OCI-LY3 (cell line): ENCODE measurements around the gene OTOGL.

Experiments used
- H2AFZ ChIP-seq: fragments of 200-600, 300-600 bp; shearing (Covaris generic); 2 replicates; pipeline ENCODE4 v1.6.0; 2014; ENCODE audit warnings: antibody characterized with exemption, low read depth, low read length
- H3K27ac ChIP-seq: fragments of 200-600, 300-600 bp; sonication (generic); 2 replicates; pipeline ENCODE4 v1.5.1; 2014; ENCODE audit warnings: mild to moderate bottlenecking, low read length, moderate library complexity, mixed read lengths
- H3K27me3 ChIP-seq: fragments of 200-600, 300-600 bp; sonication (generic); 2 replicates; pipeline ENCODE4 v1.6.1; 2014; ENCODE audit warnings: low read depth, low read length, mixed read lengths
- H3K36me3 ChIP-seq: fragments of 200-600, 300-600 bp; sonication (generic); replicated peaks from 2 replicates; pipeline ENCODE3; 2014; ENCODE audit warnings: low read depth, low read length, mixed read lengths
- H3K4me1 ChIP-seq: fragments of 300-600, 200-600 bp; sonication (generic); 2 replicates; pipeline ENCODE4 v1.6.1; 2014; ENCODE audit warnings: low read length, mixed read lengths
- H3K4me2 ChIP-seq: fragments of 200-600, 300-600 bp; sonication (generic); 2 replicates; pipeline ENCODE4 v1.6.1; 2014; ENCODE audit warnings: low read length, mixed read lengths
- H3K4me3 ChIP-seq: fragments of 300-600, 200-600 bp; sonication (generic); 2 replicates; pipeline ENCODE4 v1.5.1; 2014; ENCODE audit warnings: antibody characterized with exemption, mild to moderate bottlenecking, low read length, moderate library complexity
- H3K79me2 ChIP-seq: fragments of 300-600, 200-600 bp; shearing (Covaris generic); 2 replicates; pipeline ENCODE4 v1.6.1; 2014; ENCODE audit warnings: mild to moderate bottlenecking, low read length, mixed read lengths
- H3K9ac ChIP-seq: fragments of 300-600, 200-600 bp; shearing (Covaris generic); 2 replicates; pipeline ENCODE4 v1.6.0; 2014; ENCODE audit warnings: mild to moderate bottlenecking, low read length, moderate library complexity
- H3K9me3 ChIP-seq: fragments of 200-600, 300-600 bp; shearing (Covaris generic); 2 replicates; pipeline ENCODE4 v1.6.1; 2014; ENCODE audit warnings: low read length, mixed read lengths; ENCODE audit not compliant: insufficient read depth
- H4K20me1 ChIP-seq: fragments of 200-600, 300-600 bp; sonication (generic); 2 replicates; pipeline ENCODE4 v1.6.1; 2016; ENCODE audit warnings: low read length, mixed read lengths; ENCODE audit not compliant: insufficient read depth
- CTCF ChIP-seq: fragments of 200-600, 300-600 bp; sonication (generic); IDR thresholded peaks from 2 replicates; pipeline ENCODE4 v1.5.1; 2014; ENCODE audit warnings: antibody characterized with exemption, low read length, low read depth
- EZH2phosphoT487 ChIP-seq: fragments of 200-600 bp; shearing (Covaris generic); IDR thresholded peaks from 2 replicates; pipeline ENCODE4 v1.6.1; 2018; ENCODE audit warnings: antibody characterized with exemption, mixed run types, low read depth

The OTOGL gene

GRCh38 chr12:80188576-80188975, 89.2 kb downstream of the OTOGL start:
- Histone ChIP-seq H3K4me3 (no peak overlapping the region), H3K27ac (no peak overlapping the region), H3K79me2 (no peaks in the 10 kb centered on the region), H3K4me2 (no peak overlapping the region), H4K20me1 (no peaks in the 10 kb centered on the region), H3K9ac (no peak overlapping the region), H3K27me3 (0 out of 2 replicates have a peak, but pooled peaks cover 4% of the 10 kb centered on the region), H3K9me3 (no peaks in the 10 kb centered on the region), H3K4me1 (no peaks in the 10 kb centered on the region), H3K36me3 (no peaks in the 10 kb centered on the region), H2AFZ (no peak overlapping the region)
- TF ChIP-seq EZH2phosphoT487: no peak
- TF ChIP-seq CTCF: no peak

- Histone ChIP-seq H3K36me3 (no peaks in the 10 kb centered on the region), H3K27ac (no peak overlapping the region), H2AFZ (no peak overlapping the region), H3K9ac (no peak overlapping the region), H3K4me1 (no peaks in the 10 kb centered on the region), H4K20me1 (no peaks in the 10 kb centered on the region), H3K9me3 (no peaks in the 10 kb centered on the region), H3K27me3 (0 out of 2 replicates have a peak, but pooled peaks cover 2% of the 10 kb centered on the region), H3K4me3 (no peak overlapping the region), H3K4me2 (no peak overlapping the region), H3K79me2 (no peaks in the 10 kb centered on the region)
- no peak for TF ChIP-seq EZH2phosphoT487
- TF ChIP-seq CTCF: no peak
Observed at GRCh38 chr12:80189241-80189640, 89.9 kb downstream of the OTOGL start.

GRCh38 chr12:80190001-80190400, 90.7 kb downstream of the OTOGL start:
- Histone ChIP-seq H3K27me3 (0 out of 2 replicates have a peak, but pooled peaks cover 2% of the 10 kb centered on the region), H3K27ac (no peak overlapping the region), H3K9ac (no peak overlapping the region), H3K36me3 (no peaks in the 10 kb centered on the region), H3K4me3 (no peak overlapping the region), H3K4me1 (no peaks in the 10 kb centered on the region), H2AFZ (no peak overlapping the region), H4K20me1 (no peaks in the 10 kb centered on the region), H3K4me2 (no peak overlapping the region), H3K9me3 (no peaks in the 10 kb centered on the region), H3K79me2 (no peaks in the 10 kb centered on the region)
- TF ChIP-seq EZH2phosphoT487 (no peak), CTCF (no peak)

- no peak overlapping the region for H3K4me3 ChIP-seq
- H3K27me3 ChIP-seq: 0 out of 2 replicates have a peak, but pooled peaks cover 2% of the 10 kb centered on the region
- no peak overlapping the region for H2AFZ ChIP-seq
- no peak for TF ChIP-seq EZH2phosphoT487
- no peak for TF ChIP-seq CTCF
- H4K20me1 ChIP-seq: no peaks in the 10 kb centered on the region
- H3K79me2 ChIP-seq: no peaks in the 10 kb centered on the region
- no peaks in the 10 kb centered on the region for H3K9me3 ChIP-seq
- no peak overlapping the region for H3K4me2 ChIP-seq
- peaks cover 8% of the 10 kb centered on the region for H3K4me1 ChIP-seq
- no peaks in the 10 kb centered on the region for H3K36me3 ChIP-seq
- H3K27ac ChIP-seq: no peak overlapping the region
- H3K9ac ChIP-seq: no peak overlapping the region
Observed at GRCh38 chr12:80192087-80192486, 92.8 kb downstream of the OTOGL start.
